Activated CD8-positive, alpha-beta memory T cell treated with anti-CD3 and anti-CD28 coated beads for 24 hours (primary cell): ENCODE data around the gene APH1B.
"Not testable (repeated sequence)": the region's sequence is repeated elsewhere in the genome, so short reads cannot be mapped to it uniquely, and the experiment has no call there.

Experiments
- DNase-seq: peaks from one replicate; pipeline ENCODE4 v3.0.0-alpha.2; 2020

The APH1B gene

GRCh38 chr15:63335543-63336240 lies 58.3 kb downstream of the APH1B start:
- no peak for DNase-seq

GRCh38 chr15:63337046-63337445 lies 59.6 kb downstream of the APH1B start:
- no peak for DNase-seq

- DNase-seq, result no peak
Measured at GRCh38 chr15:63338170-63338569, 60.8 kb downstream of the APH1B start.

DNA sequence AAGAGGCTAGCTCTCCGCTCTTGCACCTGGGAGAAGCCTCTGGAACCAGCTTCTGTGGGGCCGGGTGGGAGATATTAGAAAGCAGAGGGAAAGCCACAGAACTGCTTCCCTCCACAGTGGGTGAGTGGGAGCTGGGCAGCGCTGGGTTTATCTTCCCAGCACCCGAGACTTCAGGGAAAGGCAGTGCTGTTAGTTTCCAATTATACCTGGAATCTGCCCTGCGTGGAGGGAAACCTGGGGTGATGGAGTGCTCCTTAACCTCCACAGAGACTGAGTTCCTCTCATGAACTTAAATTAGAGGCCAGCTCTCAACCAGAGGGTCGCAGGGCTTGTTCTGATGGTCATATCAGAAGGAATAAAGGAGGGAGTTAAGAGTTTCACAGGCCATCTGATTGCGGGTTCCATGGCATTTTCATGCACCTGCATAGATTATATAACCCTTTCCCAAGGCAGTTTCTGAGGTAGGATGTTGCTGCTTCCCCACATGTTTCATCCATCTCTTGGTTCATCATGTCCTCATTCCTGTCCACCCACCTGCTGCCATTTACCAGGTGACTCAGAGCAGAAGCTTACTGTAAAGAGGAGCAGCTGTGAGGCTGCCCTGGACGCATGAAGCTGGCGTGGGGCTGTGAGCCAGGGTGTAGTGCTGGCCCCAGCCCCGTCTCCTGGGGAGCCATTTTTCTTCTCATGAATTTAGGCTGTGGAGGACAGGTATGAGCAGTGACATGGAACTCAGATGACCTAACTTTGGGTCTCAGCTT lies 61.8 kb downstream of the APH1B start:
- DNase-seq, result no peak

GRCh38 chr15:63339836-63340235 lies 62.4 kb downstream of the APH1B start:
- no peak for DNase-seq

DNA sequence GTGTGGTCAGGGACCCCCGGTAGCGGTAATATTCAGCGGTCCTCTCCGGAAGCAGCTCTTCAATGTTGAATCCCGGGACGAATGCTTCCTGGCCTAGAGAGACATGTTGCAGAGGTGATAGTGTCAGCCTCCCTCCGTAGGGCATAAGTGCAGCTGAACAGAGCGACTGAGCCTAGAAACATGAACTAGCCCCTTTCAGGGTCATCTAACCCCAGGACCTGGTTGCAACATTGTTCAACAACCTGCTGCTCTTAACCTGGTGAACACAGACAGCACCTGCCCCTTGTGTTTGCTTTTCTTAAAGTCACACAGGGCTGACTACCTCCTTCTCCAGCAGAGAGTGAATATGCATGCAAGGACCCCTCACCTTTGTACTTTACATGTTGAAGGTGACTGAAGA lies 62.9 kb downstream of the APH1B start:
- DNase-seq, result no peak

- no peak for DNase-seq
Measured at GRCh38 chr15:63340878-63341277, 63.5 kb downstream of the APH1B start.

DNA sequence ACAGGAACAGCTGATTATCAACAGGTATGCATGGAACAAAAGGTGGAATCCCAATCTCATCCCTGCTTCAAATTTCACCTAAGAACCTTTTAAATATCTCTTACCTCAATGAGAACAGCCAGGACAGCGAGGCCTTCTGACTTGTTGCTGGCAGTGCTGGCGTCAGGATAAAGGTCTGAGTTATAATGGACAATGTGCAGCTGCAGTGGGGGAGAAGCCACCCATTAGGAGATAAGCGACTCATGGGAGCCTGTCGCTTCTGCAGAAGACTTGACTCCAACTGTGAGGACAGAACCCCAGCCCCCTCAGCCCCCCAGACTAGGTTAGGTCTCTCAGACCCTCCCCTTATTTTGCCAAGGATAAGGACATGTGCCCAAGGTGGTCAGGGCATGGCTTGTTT lies 64.5 kb downstream of the APH1B start:
- no peak for DNase-seq

GRCh38 chr15:63342996-63343562 lies 65.7 kb downstream of the APH1B start:
- not testable (repeated sequence) for DNase-seq

DNA sequence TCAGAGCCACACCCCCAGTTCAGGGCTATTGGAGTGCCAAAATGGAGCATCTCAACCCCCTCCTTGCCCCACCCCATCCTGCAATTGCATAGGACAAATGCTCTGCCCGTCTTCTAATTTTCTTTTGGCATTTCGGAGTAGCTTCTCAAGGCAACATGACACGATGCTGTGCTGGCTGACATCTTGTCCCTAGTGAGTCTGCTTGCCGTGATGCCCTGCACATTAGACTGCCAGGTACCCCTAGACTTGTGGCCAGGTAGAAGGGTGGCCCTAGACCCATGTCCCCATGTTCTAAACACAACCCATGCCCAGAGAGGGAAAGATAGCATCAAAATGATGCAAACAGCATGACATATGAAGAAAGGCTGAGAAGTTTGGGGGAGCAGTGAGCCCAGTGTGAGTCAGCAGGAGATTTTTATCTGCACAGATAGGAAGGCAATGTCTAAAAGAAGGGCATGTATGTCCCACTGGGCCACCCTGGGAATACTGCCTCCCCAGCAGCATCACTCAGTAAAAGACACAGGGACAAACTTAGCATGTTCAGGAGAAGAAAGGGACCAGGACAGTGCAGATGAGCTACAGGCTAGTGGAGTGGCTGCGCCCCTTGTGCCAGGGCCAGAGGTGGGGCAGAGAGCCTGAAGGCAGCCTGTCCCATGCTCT lies 67.5 kb downstream of the APH1B start:
- no peak for DNase-seq

- DNase-seq, result no peak
Measured at GRCh38 chr15:63345391-63345752, 68.0 kb downstream of the APH1B start.

- no peak for DNase-seq
Measured at GRCh38 chr15:63347074-63347857, 69.9 kb downstream of the APH1B start.

GRCh38 chr15:63348392-63348791 lies 71.0 kb downstream of the APH1B start:
- no peak for DNase-seq

GRCh38 chr15:63349156-63349555 lies 71.8 kb downstream of the APH1B start:
- no peak for DNase-seq

DNA sequence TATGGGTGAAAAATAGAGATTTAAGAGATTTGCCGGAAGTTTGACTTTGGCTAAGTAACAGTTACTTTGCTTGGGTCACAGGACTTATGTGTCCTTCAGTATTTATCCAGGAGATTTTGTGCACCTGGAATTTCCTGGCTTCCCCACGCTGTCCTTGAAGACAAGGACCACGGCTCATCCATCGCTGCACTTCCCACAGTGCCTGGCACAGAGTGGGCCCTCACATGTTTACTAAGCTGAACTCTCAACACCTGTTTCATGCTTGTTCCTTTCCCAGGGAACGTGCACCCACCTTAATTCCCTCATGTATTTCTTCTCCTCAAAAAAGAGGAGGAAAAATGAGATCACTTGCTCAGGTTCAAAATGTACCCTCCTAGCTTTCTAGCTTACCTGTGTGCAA lies 72.2 kb downstream of the APH1B start:
- no peak for DNase-seq

DNA sequence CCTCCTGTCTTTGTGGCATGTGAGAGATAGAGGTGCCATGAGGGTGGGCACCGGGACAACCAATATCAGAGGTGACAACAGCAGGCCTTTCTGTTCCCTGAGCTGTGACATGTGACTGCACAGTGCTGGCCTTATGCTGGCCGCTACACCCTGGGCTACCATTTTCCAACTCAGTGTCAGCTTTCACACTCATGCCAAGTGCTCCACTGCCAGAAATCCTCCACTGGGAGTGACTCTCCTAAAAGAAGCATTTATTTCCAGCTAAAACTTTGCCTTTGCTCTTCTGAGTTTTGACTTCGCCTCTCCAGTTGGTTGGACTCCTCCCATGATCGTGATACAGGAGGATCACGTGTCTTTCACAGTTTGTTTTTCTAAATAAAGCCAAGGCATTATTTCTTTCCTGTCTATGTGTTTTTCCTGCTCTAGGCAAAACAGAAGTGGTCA lies 72.8 kb downstream of the APH1B start:
- DNase-seq, result no peak

DNA sequence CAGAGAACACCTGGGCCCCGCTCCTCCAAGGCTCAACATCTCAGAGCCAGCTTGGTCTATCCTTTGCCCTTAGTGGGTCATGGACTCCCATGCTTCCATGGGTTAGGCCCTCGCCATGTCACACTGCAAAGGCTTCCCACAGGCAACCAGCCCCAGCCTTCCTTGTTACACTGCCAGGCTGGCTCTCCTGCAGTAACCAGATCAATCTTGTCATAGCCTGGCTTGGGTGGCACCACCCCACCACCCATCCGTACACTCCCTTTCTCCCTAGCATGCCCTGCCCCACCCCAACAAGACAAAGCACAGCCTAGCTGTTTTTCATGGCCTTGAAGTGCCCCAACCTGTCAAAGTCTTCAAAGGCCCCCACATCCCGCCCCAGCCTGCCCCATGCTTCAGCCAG lies 73.8 kb downstream of the APH1B start:
- no peak for DNase-seq

DNA sequence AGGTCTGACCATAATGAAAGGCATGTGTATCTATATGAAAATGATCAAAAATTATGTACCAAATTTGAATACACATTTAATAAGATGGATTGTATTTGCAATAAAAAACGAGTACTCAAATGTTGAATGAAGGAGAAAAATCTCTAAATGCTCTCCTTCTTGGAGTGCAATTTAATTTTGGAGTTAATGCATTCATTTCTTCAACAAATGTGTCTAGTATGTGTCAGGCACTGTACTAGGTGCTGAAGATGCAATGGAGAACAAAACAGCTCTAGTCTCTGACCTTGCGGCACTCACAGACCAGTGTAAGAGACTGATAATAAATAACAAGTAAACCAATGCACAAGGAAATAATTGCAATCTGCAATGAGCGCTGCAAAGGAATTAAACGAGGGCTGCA lies 75.4 kb downstream of the APH1B start:
- no peak for DNase-seq

- DNase-seq, result no peak
Measured at GRCh38 chr15:63353261-63353660, 75.9 kb downstream of the APH1B start.

GRCh38 chr15:63353887-63354286 lies 76.5 kb downstream of the APH1B start:
- no peak for DNase-seq

GRCh38 chr15:63354821-63355650 lies 77.6 kb downstream of the APH1B start:
- DNase-seq, result no peak

DNA sequence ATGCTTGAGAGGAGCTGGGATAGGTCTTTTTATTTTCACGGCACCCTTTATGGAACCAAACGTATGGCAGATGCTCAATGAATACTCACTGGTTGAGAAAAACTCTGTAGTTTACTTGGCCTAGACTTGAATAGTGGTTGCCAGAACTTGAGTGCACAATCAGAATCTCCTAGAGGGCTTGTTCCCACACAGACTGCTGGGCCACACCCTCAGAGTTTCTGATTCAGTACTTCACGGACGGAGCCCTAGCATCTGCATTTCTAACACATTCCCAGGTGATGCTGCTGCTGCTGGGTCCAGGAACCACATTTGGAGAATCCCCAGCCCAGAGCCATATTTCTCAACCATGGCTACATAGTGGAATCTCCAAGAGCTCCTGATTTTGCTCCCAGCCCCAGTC lies 79.7 kb downstream of the APH1B start:
- no peak for DNase-seq
